MM.1S (cell line): ENCODE data around the gene ADGRV1.

Source experiments
- DNase-seq: peaks from one replicate; pipeline ENCODE4 v3.0.0-alpha.2; 2015
- H2AFZ ChIP-seq: fragments of 300-600 bp; sonication (generic); 2 replicates; pipeline ENCODE4 v1.6.0; 2016; ENCODE audit warnings: antibody characterized with exemption, low read length
- H3F3A ChIP-seq: fragments of 300-600 bp; sonication (generic); 2 replicates; pipeline ENCODE4 v1.6.1; 2016; ENCODE audit warnings: mild to moderate bottlenecking, antibody characterized with exemption, low read length, moderate library complexity, mixed read lengths; ENCODE audit not compliant: insufficient read depth
- H3K27ac ChIP-seq: fragments of 300-600 bp; sonication (generic); 2 replicates; pipeline ENCODE4 v1.5.1; 2016; ENCODE audit warnings: mild to moderate bottlenecking, low read length
- H3K27me3 ChIP-seq: fragments of 300-600 bp; sonication (generic); replicated peaks from 2 replicates; pipeline ENCODE4 v1.6.0; 2016; ENCODE audit warnings: low read length; ENCODE audit not compliant: insufficient read depth
- H3K36me3 ChIP-seq: fragments of 300-600 bp; sonication (generic); replicated peaks from 2 replicates; pipeline ENCODE4 v1.6.1; 2016; ENCODE audit warnings: mild to moderate bottlenecking, low read length, mixed read lengths; ENCODE audit not compliant: insufficient read depth
- H3K4me1 ChIP-seq: fragments of 300-600 bp; sonication (generic); 2 replicates; pipeline ENCODE4 v1.6.1; 2016; ENCODE audit warnings: low read length, mixed read lengths
- H3K4me2 ChIP-seq: fragments of 300-600 bp; sonication (generic); 2 replicates; pipeline ENCODE4 v1.6.0; 2016; ENCODE audit warnings: low read depth, low read length
- H3K4me3 ChIP-seq: fragments of 300-600 bp; sonication (generic); 2 replicates; pipeline ENCODE4 v1.5.1; 2016; ENCODE audit warnings: low read length, mixed read lengths
- H3K79me2 ChIP-seq: fragments of 300-600 bp; sonication (generic); 2 replicates; pipeline ENCODE4 v1.6.1; 2016; ENCODE audit warnings: mixed run types, low read length, mixed read lengths
- H3K9ac ChIP-seq: fragments of 300-600 bp; sonication (generic); 2 replicates; pipeline ENCODE4 v1.6.1; 2016; ENCODE audit warnings: low read length, mixed read lengths
- H3K9me2 ChIP-seq: fragments of 300-600 bp; sonication (generic); replicated peaks from 2 replicates; pipeline ENCODE4 v1.6.1; 2016; ENCODE audit warnings: mild to moderate bottlenecking, low read length, mixed read lengths; ENCODE audit not compliant: insufficient read depth
- H3K9me3 ChIP-seq: fragments of 300-600 bp; sonication (generic); replicated peaks from 2 replicates; pipeline ENCODE4 v1.6.1; 2016; ENCODE audit warnings: mild to moderate bottlenecking, low read length, mixed read lengths; ENCODE audit not compliant: insufficient read depth
- H4K20me1 ChIP-seq: fragments of 300-600 bp; sonication (generic); 2 replicates; pipeline ENCODE4 v1.6.1; 2016; ENCODE audit warnings: mild to moderate bottlenecking, low read length, moderate library complexity, mixed read lengths; ENCODE audit not compliant: insufficient read depth
- CTCF ChIP-seq: fragments of 300-600 bp; sonication (generic); IDR thresholded peaks from 2 replicates; pipeline ENCODE4 v1.5.1; 2016; ENCODE audit warnings: antibody characterized with exemption, low read length, mixed read lengths
- EZH2 ChIP-seq: fragments of 300-600 bp; sonication (generic); optimal IDR thresholded peaks from 2 replicates; pipeline ENCODE3; 2017; ENCODE audit warnings: low read depth, mild to moderate bottlenecking, antibody characterized with exemption, low read length, mixed read lengths
- EZH2phosphoT487 ChIP-seq: fragments of 300-600 bp; sonication (generic); IDR thresholded peaks from 2 replicates; pipeline ENCODE4 v1.6.1; 2018; ENCODE audit warnings: antibody characterized with exemption, low read length

ADGRV1 gene

GRCh38 chr5:90626493-90626892 lies 67.9 kb downstream of the ADGRV1 start:
- no peak overlapping the region for H3K4me2 ChIP-seq
- H3K9me3 ChIP-seq = no peaks in the 10 kb centered on the region
- no peak overlapping the region for H2AFZ ChIP-seq
- H3K27me3 ChIP-seq = no peaks in the 10 kb centered on the region
- TF ChIP-seq EZH2phosphoT487 = no peak
- TF ChIP-seq CTCF = no peak
- no peak for TF ChIP-seq EZH2
- H4K20me1 ChIP-seq = no peaks in the 10 kb centered on the region
- no peaks in the 10 kb centered on the region; the same call in 1 of the 2 replicates for H3K36me3 ChIP-seq
- peaks cover 3% of the 10 kb centered on the region for H3K4me1 ChIP-seq
- no peak overlapping the region for H3K9ac ChIP-seq
- H3K27ac ChIP-seq = no peak overlapping the region
- no peaks in the 10 kb centered on the region for H3K9me2 ChIP-seq
- no peak overlapping the region for H3K4me3 ChIP-seq
- H3K79me2 ChIP-seq = no peaks in the 10 kb centered on the region
- DNase-seq = no peak
- H3F3A ChIP-seq = no peaks in the 10 kb centered on the region; the same call in 1 of the 2 replicates

- no peak for DNase-seq
- Histone ChIP-seq H3K27me3 (no peaks in the 10 kb centered on the region), H3K79me2 (no peaks in the 10 kb centered on the region), H3K9me3 (no peaks in the 10 kb centered on the region), H4K20me1 (no peaks in the 10 kb centered on the region), H3K4me2 (no peak overlapping the region), H3K9me2 (no peaks in the 10 kb centered on the region), H2AFZ (no peak overlapping the region), H3K9ac (no peak overlapping the region), H3K27ac (no peak overlapping the region), H3F3A (no peaks in the 10 kb centered on the region), H3K4me1 (no peaks in the 10 kb centered on the region), H3K36me3 (no peaks in the 10 kb centered on the region; the same call in 1 of the 2 replicates), H3K4me3 (no peak overlapping the region)
- TF ChIP-seq CTCF (no peak), EZH2 (no peak), EZH2phosphoT487 (no peak)
Measured at GRCh38 chr5:90628492-90628891, 69.9 kb downstream of the ADGRV1 start.

- DNase-seq = no peak
- Histone ChIP-seq H3K4me2 (no peak overlapping the region), H3K4me1 (no peaks in the 10 kb centered on the region), H2AFZ (no peak overlapping the region), H4K20me1 (no peaks in the 10 kb centered on the region), H3K27me3 (no peaks in the 10 kb centered on the region), H3K9me2 (no peaks in the 10 kb centered on the region), H3K4me3 (no peak overlapping the region), H3K79me2 (no peaks in the 10 kb centered on the region), H3K9ac (no peak overlapping the region), H3K9me3 (no peaks in the 10 kb centered on the region), H3K27ac (no peak overlapping the region), H3F3A (no peaks in the 10 kb centered on the region), H3K36me3 (no peaks in the 10 kb centered on the region; the same call in 1 of the 2 replicates)
- TF ChIP-seq CTCF = no peak
- no peak for TF ChIP-seq EZH2
- no peak for TF ChIP-seq EZH2phosphoT487
Measured at GRCh38 chr5:90632791-90633190, 74.2 kb downstream of the ADGRV1 start.
